Heart left ventricle (tissue), 16 donors: ENCODE results near the gene UPP1. TPM values are rescaled to one million over a fixed set of nuclear protein-coding genes. Genes with fewer than 3 reads are reported as not detected.
A peak's percentile ranks its signal among the peaks of the same experiment; 100 is the strongest.

Experiments used
- ATAC-seq, 4 donors: fragments of 200-7000 bp; cut with Tn5 transposase; one replicate each; pipeline ENCODE4 v1.9.1; 2020 to 2022; ENCODE audit warnings: moderate library complexity in 4 of 4, mild to moderate bottlenecking in 3 of 4, moderate number of reproducible peaks in 1 of 4
- DNase-seq, 5 donors: peaks; one replicate each; pipeline ENCODE4 v3.0.0-alpha.2; 2020
- H3K27ac ChIP-seq, 12 donors: fragments of 200-600 bp; sonication (generic) in 4 of 12; one replicate each; pipeline versions ENCODE4 v1.5.0 to v1.8.0; 2016 to 2022; ENCODE audit warnings: mild to moderate bottlenecking in 2 of 12
- H3K27me3 ChIP-seq, 9 donors: fragments of 200-600 bp; sonication (generic) in 2 of 9; one replicate each; pipeline versions ENCODE4 v1.5.1 to v1.8.0; 2016 to 2022; ENCODE audit warnings: mild to moderate bottlenecking in 3 of 9
- H3K36me3 ChIP-seq, 9 donors: fragments of 200-600 bp; sonication (generic) in 2 of 9; one replicate each; pipeline versions ENCODE4 v1.5.0 to v1.8.0; 2018 to 2022; ENCODE audit warnings: mild to moderate bottlenecking in 2 of 9
- H3K4me1 ChIP-seq, 12 donors: fragments of 200-600 bp; sonication (generic) in 4 of 12; one replicate each; pipeline versions ENCODE4 v1.5.0 to v1.8.0; 2016 to 2022; ENCODE audit warnings: mild to moderate bottlenecking in 3 of 12
- H3K4me3 ChIP-seq, 12 donors: fragments of 200-600 bp; sonication (generic) in 4 of 12; one replicate each; pipeline versions ENCODE4 v1.5.0 to v1.8.0; 2017 to 2022; ENCODE audit warnings: mild to moderate bottlenecking in 9 of 12, moderate library complexity in 4 of 12
- H3K9me3 ChIP-seq, 12 donors: fragments of 200-600 bp; sonication (generic) in 4 of 12; one replicate each; pipeline versions ENCODE4 v1.5.0 to v1.8.0; 2016 to 2022; ENCODE audit warnings: mild to moderate bottlenecking in 1 of 12
- POLR2A ChIP-seq, 2 donors: fragments of 450-650 bp; IDR thresholded peaks; one replicate each; pipeline ENCODE4 v1.6.1; 2017; ENCODE audit warnings: antibody characterized with exemption in 2 of 2, mild to moderate bottlenecking in 2 of 2, moderate library complexity in 2 of 2
- WGBS, 4 donors: extraction: QIAGEN DNeasy Blood & Tissue Kit in 2 of 4; methylation state at CpG; one replicate each; pipeline versions ENCODE4 v1.1.5 to v1.1.7; 2013 to 2018; 5-methylcytosine and 5-hydroxymethylcytosine counted together
- intact Hi-C, 10 donors: fragments of 100-400 bp; cut with DNase I; formaldehyde crosslinking; loops; one replicate each; pipeline versions ENCODE4 v1.11.1 to v1.14.2; 2022
- polyA plus RNA-seq, 2 donors: library from polyadenylated mRNA; stranded (reverse); fragments of 200-250 nt; gene quantifications; one replicate each; pipeline ENCODE4 v1.2.3, GENCODE V29; 2013
- total RNA-seq, 9 donors: library from RNA; depleted of rRNA in 2 of 9; stranded (reverse); fragments of >200 nt in 2 of 9; fragmentation: NEBNext Ultra II Directional in 3 of 9; extraction: Animal tissue kit (Norgen Biotek cat#: 25700) in 3 of 9; gene quantifications; one replicate each; pipeline versions ENCODE4 v1.1.0 to v1.2.4, GENCODE V29; 2016 to 2023
- TF ChIP-seq, protein P1 (sequence below), 12 donors: fragments of 200-600 bp; sonication (generic) in 4 of 12; IDR thresholded peaks; one replicate each; pipeline versions ENCODE4 v1.5.0 to v1.8.0; 2018 to 2022; ENCODE audit warnings: antibody characterized with exemption in 12 of 12, mild to moderate bottlenecking in 5 of 12
- donor health status: ischemic (EF 13 %, LVEDD 7.1; RV severe dilation, severe dysfunction).
- donor health status: healthy with polysubstance abuse.
- donor health status: DM: no; HTN: yes; CAD: no.
- donor health status: DM: no; HTN: no; CAD: no.
- donor health status: ischemic (EF 25% LVEDD 6.9; RV normal size, moderate dysfunction).
- donor health status: ischemic (EF 25% LVEDD 5.7; RV mildly dilated, moderate dysfunction).
- donor health status: healthy.
- donor health status: DM: yes; HTN: yes; CAD: no.
- donor health status: ischemic (EF 35%, LVEDD 5.7; RV mildly dilated, moderate dysfunction).
- donor health status: nonischemic (EF 11% LVEDD 7.7; RV severe dilation, severe dysfunction).
- donor health status: DM: yes; HTN: yes; CAD: no.
- donor health status: PGD.
- donor health status: ischemic (EF 29% LVEDD 5.4; RV normal size, mild dysfunction).
- donor health status: nonischemic (EF 23%, LVEDD 6.1; RV moderate dilation, normal function).

UPP1 gene
- total and polyA plus RNA-seq, 11 donors = 5.8 to 33.2 (median 18.8) TPM

DNA sequence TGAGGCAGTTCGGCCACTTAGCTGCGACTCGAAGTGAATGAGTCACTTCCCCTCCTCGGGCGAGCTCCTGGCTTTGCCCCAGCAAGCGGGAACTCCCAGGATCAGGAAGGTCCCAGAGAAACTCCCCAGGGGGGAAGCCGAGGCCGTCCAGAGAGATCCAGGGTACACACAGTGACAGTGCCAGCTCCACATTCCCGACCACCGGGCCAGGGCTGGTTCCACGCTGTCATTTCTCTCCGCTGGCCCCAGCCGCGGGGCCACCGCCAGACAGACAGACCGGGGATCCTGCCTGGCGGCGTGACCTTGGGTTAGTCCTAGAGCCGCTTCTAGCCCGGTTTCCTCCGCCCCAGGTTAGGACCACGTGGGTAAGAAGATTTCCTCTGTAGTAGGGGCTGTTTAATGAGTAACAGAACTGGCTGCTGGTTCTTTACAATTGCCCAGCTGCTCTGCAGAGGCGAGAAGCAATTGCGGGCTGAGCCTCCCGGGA is 463 bp upstream of the UPP1 start:
- intact Hi-C loops = loop anchor here in 6 of 10 donors (5.0 kb wide), 3 partner anchors 51 to 111 kb away; partner anchors contain the start of genes C7orf57 (in 5 of the 6) and HUS1 (in 2 of the 6)
- Histone ChIP-seq H3K4me1 (peaks cover 3 to 79% (median 22%) of the 10 kb centered on the region in 12 donors), H3K27me3 (no peaks in the 10 kb centered on the region), H3K9me3 (no peaks in the 10 kb centered on the region), H3K36me3 (peaks cover 0 to 32% (median 10%) of the 10 kb centered on the region in 9 donors), H3K27ac (peak overlapping the region; percentile 89 to 99 (median 93)), H3K4me3 (peak overlapping the region; percentile 65 to 93 (median 78))
- TF ChIP-seq, protein P1, sequence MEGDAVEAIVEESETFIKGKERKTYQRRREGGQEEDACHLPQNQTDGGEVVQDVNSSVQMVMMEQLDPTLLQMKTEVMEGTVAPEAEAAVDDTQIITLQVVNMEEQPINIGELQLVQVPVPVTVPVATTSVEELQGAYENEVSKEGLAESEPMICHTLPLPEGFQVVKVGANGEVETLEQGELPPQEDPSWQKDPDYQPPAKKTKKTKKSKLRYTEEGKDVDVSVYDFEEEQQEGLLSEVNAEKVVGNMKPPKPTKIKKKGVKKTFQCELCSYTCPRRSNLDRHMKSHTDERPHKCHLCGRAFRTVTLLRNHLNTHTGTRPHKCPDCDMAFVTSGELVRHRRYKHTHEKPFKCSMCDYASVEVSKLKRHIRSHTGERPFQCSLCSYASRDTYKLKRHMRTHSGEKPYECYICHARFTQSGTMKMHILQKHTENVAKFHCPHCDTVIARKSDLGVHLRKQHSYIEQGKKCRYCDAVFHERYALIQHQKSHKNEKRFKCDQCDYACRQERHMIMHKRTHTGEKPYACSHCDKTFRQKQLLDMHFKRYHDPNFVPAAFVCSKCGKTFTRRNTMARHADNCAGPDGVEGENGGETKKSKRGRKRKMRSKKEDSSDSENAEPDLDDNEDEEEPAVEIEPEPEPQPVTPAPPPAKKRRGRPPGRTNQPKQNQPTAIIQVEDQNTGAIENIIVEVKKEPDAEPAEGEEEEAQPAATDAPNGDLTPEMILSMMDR (IDR thresholded peaks at IDR 0.05) = no peak
- no peak for TF ChIP-seq POLR2A (IDR thresholded peaks at IDR 0.05)
- WGBS, 4 donors = 0% methylated on average over 6 to 25 of the region's 25 CpGs
- DNase-seq (peak; percentile 89 to 95 (median 92)), ATAC-seq (peak; percentile 73 to 84 (median 79))

DNA sequence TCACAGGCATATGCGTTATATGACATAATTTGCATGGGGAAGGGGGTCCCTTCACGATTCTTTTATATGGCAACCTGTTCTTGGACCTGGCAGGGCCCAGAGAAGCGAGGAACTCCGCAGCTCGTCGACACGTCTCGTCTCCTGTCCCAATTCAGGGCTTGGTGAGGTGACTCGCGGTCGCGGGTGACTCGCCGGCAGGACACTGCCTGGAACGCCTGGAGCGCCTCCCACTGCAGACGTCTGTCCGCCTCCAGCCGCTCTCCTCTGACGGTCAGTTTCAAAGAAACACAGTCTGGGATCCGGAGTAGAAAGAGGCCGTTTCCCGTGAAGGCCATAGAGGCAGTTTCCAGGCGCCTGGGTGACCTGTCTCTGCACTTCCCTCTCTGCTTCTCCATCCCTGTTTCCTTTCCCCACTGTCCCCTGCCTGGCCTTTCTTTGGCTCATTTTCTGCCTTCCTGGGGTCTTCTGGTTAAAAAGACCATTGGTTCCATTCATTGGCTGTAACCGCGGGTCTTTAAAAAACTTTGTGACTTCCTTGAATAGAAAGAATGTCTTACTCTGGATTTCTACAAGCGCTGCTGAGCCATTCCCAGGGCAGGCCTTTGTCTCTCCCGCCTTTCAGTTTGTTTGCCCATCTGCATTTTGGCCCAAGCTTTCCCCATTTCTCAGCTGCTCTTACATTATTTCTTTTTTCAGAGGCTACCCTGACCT is 1.2 kb downstream of the UPP1 start:
- H3K36me3 ChIP-seq = peaks cover 0 to 48% (median 25%) of the 10 kb centered on the region in 9 donors
- no peaks in the 10 kb centered on the region for H3K9me3 ChIP-seq

DNA sequence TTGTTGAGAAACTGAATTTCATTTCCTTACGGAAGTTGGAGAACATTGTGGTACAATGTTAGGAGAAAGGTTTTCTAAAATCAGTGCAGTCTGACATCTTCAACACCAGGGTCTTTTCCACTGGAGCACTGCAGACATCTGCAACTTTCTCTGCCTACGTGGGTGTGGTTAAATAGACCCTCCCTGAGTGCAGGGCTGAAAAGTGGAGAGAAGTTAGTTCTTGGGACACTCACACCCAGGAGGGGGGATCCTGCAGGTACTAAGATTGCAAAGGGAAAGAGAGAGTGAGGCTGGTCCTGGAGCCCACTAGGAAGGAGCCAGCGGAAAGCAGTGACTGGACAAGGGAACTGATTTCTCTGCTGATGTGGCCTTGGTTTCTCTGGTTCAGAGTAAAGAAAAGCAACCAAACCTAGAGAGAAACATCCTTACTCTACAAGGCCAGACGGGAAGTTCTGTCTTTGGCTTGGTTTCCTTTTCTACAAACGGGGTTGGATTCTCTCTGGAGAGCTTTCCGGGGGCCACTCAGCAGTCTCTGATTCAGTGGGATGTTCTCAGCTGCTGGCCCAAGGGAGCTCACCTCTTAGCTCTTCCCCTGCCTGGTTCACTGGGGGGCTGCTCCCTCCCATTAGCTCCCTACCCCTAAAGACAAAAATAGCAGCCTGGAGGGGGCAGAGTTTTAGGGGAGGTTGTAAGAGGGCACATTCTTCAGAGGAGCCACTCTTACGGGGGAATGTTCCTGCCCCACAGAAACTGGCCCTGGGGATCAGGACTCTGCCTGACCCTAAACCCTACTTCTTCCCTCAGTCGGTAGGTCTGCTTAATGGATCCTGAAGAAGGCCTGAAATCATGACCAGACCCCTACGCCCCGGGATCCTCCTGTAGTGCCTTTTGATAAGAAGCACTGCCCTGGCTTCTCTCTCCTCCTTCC is 2.7 kb downstream of the UPP1 start:
- ATAC-seq = no peak
- Histone ChIP-seq H3K4me3 (no peak overlapping the region), H3K36me3 (peaks cover 0 to 58% (median 33%) of the 10 kb centered on the region in 9 donors), H3K4me1 (peaks cover 0 to 72% (median 15%) of the 10 kb centered on the region in 12 donors), H3K9me3 (no peaks in the 10 kb centered on the region), H3K27ac (peak overlapping the region in 1 of 12 donors; percentile 62), H3K27me3 (no peaks in the 10 kb centered on the region)
- 72 to 79% (median 79%) methylated on average over 10 of the region's 10 CpGs for WGBS, 4 donors
- intact Hi-C loops = loop anchor here in 2 of 10 donors (5.0 kb wide), 2 partner anchors 54 to 114 kb away; partner anchors contain the start of genes C7orf57 (in 1 of the 2) and HUS1 (in 1 of the 2)
- no peak for DNase-seq
- TF ChIP-seq POLR2A (IDR thresholded peaks at IDR 0.05) = no peak
- TF ChIP-seq, protein P1 (IDR thresholded peaks at IDR 0.05) = no peak

More for the DNA sequence above, 1.2 kb downstream of the UPP1 start:
- intact Hi-C loops = loop anchor here in 2 of 10 donors (5.0 kb wide), 2 partner anchors 53 to 113 kb away; partner anchors contain the start of genes C7orf57 (in 1 of the 2) and HUS1 (in 1 of the 2)
- ATAC-seq (peak in 1 of 4 donors; percentile 8), DNase-seq (peak; percentile 45 to 70 (median 62))
- no peak for TF ChIP-seq POLR2A (IDR thresholded peaks at IDR 0.05)
- TF ChIP-seq, protein P1 (IDR thresholded peaks at IDR 0.05) = no peak
- Histone ChIP-seq H3K4me1 (peaks cover 0 to 72% (median 16%) of the 10 kb centered on the region in 12 donors), H3K27ac (peak overlapping the region in 11 of 12 donors; percentile 90 to 99 (median 93)), H3K4me3 (peak overlapping the region; percentile 65 to 93 (median 78)), H3K27me3 (no peaks in the 10 kb centered on the region)
- 62 to 71% (median 68%) methylated on average over 28 of the region's 28 CpGs for WGBS, 4 donors
